Activated T-helper 1 cell treated with anti-CD3 and anti-CD28 coated beads, Interleukin-12 subunit alpha, Interleukin-12 subunit beta, Interleukin-2, Interleukin-4 antibody, amounts not matched to agents 30 ng/mL and 10 ng/mL and 1 ng/mL, durations not matched to agents 14 hours and 24 hours and 36 hours (primary cell): Measurements from ENCODE around the gene GRID1. TPM values are rescaled to one million over a fixed set of nuclear protein-coding genes. Genes with fewer than 3 reads are reported as not detected.

Experiments
- DNase-seq: peaks from one replicate; pipeline ENCODE4 v3.0.0; 2021; ENCODE audit warnings: low spot score
- H3K27ac Mint-ChIP-seq: one replicate; pipeline ENCODE4 v1.8.0; 2021; ENCODE audit warnings: mild to moderate bottlenecking, mixed read lengths
- H3K27me3 Mint-ChIP-seq: one replicate; pipeline ENCODE4 v1.8.0; 2022; ENCODE audit warnings: mild to moderate bottlenecking, moderate library complexity, mixed read lengths; ENCODE audit not compliant: insufficient read depth
- H3K36me3 Mint-ChIP-seq: one replicate; pipeline ENCODE4 v1.8.0; 2021; ENCODE audit warnings: low read depth, mixed read lengths
- H3K4me1 Mint-ChIP-seq: one replicate; pipeline ENCODE4 v1.8.0; 2021; ENCODE audit warnings: low read depth, mixed read lengths
- H3K4me3 Mint-ChIP-seq: one replicate; pipeline ENCODE4 v1.8.0; 2021; ENCODE audit warnings: mild to moderate bottlenecking, moderate library complexity, mixed read lengths
- H3K9me3 Mint-ChIP-seq: one replicate; pipeline ENCODE4 v1.8.0; 2021; ENCODE audit warnings: mixed read lengths
- intact Hi-C: fragments of 100-400 bp; cut with micrococcal nuclease; formaldehyde crosslinking; loops from one replicate; pipeline ENCODE4 v1.15.1; 2024
- total RNA-seq: library from RNA; stranded (reverse); gene quantifications from 2 replicates; pipeline ENCODE4 v1.2.3, GENCODE V29; 2022

GRID1 gene
- total RNA-seq, 1 donor from 2014 or later = not detected

DNA sequence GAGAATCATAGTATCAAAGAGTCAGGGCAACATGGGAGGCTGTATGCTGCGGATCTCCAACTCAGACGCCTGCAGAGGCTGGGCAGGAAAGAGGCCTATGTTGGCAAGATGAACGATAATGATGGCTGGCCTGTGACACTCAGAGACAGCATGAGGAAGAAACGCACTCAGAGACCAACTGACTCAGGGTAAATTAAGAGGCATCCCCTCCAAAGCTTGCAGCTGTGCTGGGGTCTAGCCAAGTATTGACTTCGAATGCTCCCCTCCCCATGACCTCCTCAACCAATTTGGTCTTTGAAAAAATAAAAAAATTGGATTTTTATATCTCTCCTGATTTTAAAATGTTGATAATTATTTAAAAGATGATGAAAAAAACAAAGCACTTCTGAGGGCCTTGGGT is 718.9 kb downstream of the GRID1 start:
- DNase-seq = no peak
- no peak overlapping the region for H3K27ac Mint-ChIP-seq
- H3K27me3 Mint-ChIP-seq = no peaks in the 10 kb centered on the region
- H3K4me1 Mint-ChIP-seq = no peaks in the 10 kb centered on the region
- intact Hi-C loops = no loop called here
- H3K36me3 Mint-ChIP-seq = no peaks in the 10 kb centered on the region
- H3K9me3 Mint-ChIP-seq = no peaks in the 10 kb centered on the region
- H3K4me3 Mint-ChIP-seq = no peak overlapping the region

DNA sequence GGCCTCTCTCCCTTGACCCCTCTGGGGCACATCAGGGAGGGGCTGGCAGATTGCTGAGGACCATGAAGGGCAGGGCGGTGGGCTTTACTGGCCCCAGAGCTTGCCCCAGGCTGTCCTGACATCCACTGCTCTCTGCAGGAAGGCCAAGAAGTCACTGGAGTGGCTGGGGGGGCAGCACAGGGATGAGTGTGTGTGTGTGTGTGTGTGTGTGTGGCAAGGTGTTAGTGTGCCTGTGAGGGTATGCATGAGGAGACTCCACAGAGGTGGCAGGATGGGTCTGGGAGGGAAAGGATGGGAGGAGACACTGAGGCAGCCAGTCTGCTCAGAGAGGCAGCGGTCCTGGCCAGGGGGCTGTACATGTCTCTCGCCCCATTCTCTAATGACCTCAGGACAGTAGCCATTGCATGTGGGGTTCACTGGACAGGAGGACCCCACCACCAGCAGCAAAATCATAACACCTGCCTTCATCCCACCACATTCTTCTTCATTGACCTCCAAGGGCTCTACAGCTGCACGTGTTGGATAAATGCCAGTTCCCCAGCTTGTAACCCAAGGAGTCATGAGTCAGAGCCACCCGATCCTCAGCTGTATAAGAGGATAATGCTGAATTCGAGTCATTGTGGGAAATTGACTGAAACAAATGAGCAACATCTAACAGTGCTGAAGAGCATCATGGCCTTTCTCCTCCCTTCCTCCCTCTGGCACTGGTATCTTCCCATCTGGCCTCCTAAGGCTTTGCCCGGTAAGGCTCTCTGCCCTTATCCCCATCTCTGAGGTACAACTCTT is 720.5 kb downstream of the GRID1 start:
- H3K4me3 Mint-ChIP-seq = no peak overlapping the region
- H3K27ac Mint-ChIP-seq = no peak overlapping the region
- no peak for DNase-seq
- H3K27me3 Mint-ChIP-seq = peaks cover 2% of the 10 kb centered on the region
- no peaks in the 10 kb centered on the region for H3K9me3 Mint-ChIP-seq
- intact Hi-C loops = no loop called here
- no peaks in the 10 kb centered on the region for H3K4me1 Mint-ChIP-seq
- H3K36me3 Mint-ChIP-seq = no peaks in the 10 kb centered on the region

DNA sequence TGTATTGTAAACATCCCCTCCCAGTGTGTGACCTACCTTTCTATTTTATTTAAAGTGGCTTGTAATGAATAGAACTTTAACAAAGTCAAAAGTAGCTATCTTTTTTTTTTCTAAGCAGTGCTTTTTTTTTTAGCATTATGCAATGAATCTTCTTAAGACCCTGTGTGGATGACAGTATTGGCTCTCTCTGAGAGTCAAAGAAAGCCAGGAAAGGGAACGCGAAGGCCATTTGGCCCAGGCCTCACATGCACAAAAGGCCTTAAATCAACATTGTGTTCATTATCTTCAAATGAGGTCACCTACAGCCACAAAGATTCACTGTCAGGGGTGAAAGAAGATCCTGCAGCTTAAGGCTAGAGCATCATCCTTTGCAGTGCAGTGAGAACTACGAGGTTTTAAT is 721.5 kb downstream of the GRID1 start:
- peaks cover 2% of the 10 kb centered on the region for H3K27me3 Mint-ChIP-seq
- no peak overlapping the region for H3K4me3 Mint-ChIP-seq
- no peak for DNase-seq
- no peaks in the 10 kb centered on the region for H3K9me3 Mint-ChIP-seq
- no peaks in the 10 kb centered on the region for H3K36me3 Mint-ChIP-seq
- no peak overlapping the region for H3K27ac Mint-ChIP-seq
- intact Hi-C loops = no loop called here
- H3K4me1 Mint-ChIP-seq = no peaks in the 10 kb centered on the region

DNA sequence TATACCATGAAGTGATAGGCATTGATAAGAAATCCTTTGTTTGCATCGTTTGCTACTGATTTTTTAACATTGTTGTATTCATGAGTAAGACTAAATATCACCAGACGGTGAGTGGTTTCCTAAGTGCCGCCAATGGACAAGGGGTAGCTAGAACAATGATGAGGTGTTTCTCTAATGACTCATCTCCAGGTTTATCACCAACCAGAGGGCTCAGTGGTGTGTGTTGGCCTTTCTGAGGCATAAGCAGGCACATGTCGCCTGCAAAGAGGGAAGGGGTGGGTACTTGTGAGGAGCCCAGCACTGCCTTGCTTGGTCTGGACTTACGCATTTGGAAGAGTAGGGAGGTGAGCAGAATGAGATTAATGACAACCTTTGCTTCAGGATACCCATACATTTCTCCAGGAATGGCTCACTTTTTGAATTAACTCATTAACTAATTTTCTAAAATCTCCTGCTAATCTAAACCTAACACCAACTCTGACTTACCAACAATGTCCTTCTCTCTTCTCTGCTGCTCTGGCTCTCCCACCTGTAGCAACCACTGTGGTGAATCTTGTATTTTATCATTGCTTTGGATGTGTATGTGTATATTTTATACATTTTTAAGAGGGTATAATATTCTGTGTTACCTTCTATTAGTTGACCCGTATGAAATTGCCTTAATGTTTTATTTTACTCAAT is 722.6 kb downstream of the GRID1 start:
- Mint-ChIP-seq H3K27me3 (peaks cover 2% of the 10 kb centered on the region), H3K4me1 (no peaks in the 10 kb centered on the region), H3K36me3 (no peaks in the 10 kb centered on the region), H3K9me3 (no peaks in the 10 kb centered on the region), H3K27ac (no peak overlapping the region), H3K4me3 (no peak overlapping the region)
- intact Hi-C loops = no loop called here
- DNase-seq = no peak

DNA sequence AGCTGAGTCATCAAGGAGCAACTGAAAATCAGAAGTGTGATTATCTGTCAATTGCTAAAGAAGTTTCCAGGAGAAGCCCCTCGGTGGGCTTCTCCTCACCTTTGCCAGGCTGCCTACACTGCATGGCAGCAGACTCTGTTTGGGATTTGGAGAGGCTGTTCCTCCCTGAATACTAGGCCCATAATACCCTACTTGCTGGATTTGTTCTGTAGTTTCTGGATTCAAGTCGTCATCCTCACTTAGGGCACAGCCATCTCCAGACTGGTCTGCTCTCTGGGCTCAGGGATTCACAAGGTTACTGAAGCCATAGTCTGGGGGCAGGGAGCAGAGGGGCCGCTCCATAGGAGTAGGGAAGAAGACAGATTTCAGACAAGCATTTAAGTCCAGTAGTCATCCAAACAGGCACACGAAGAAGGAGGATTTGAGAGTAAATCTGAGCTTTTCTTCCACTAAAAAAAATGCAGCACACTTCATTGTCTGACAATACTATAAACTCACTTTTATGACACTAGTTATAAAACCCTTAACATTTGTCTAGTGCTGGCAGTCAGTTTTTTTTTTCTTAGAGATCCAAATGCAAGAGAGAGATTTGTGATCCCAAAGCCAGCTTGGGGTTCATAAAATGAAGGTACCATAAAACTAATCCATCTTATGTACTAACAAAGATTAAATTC is 723.3 kb downstream of the GRID1 start:
- H3K9me3 Mint-ChIP-seq = no peaks in the 10 kb centered on the region
- intact Hi-C loops = no loop called here
- DNase-seq = no peak
- no peaks in the 10 kb centered on the region for H3K36me3 Mint-ChIP-seq
- no peaks in the 10 kb centered on the region for H3K4me1 Mint-ChIP-seq
- no peak overlapping the region for H3K4me3 Mint-ChIP-seq
- H3K27ac Mint-ChIP-seq = no peak overlapping the region
- peaks cover 2% of the 10 kb centered on the region for H3K27me3 Mint-ChIP-seq

DNA sequence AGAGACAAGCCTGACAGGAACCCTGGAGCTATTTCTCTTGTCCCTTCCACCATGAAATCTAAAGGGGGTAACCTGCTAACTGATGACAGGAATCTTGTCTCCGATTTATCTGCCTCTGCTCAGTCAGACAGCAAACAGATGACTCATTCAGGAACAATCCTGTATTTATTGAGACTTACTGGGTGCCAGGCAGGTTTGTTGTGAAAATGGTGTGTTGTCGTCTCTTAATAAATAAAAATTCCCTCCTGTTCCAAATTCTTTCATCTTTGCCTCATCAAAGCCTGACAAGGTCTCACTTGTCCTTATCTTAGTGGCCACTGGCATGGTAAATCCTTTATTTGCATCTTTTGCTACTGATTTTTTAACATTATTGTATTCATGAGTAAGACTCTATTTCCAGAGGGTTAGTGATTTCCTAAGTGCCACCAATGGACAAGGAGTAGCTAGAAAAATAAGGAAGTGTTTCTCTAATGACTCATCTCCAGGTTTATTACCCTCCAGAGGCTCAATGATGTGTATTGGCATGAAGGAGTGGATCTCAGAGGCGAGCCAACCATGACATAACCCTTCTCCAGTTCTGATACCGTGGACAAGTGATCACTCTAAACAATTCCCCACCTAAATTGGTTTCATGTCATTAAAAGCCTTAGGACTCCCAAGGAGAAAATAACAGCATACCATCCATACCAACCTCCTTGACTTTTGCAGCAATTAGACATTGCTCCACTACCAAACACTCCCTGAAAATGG is 724.0 kb downstream of the GRID1 start:
- Mint-ChIP-seq H3K4me1 (no peaks in the 10 kb centered on the region), H3K27me3 (peaks cover 2% of the 10 kb centered on the region), H3K4me3 (no peak overlapping the region), H3K27ac (no peak overlapping the region), H3K9me3 (no peaks in the 10 kb centered on the region), H3K36me3 (no peaks in the 10 kb centered on the region)
- DNase-seq = no peak
- intact Hi-C loops = no loop called here

DNA sequence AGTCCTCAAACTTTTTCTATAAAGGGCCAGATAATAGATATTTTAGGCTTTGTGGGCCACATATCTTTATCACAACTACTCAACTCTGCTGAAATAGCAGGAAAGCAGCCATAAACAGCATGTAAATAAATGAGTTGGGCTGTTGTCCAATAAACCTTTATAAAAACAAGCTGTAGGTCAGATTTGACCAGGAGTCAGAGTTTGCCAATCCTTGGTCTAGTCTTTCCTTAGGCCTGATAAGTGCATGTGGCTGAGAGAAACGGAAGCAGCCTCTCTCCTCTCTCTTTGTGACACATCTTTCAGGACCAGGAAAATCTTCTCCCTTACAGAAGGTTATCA is 724.5 kb downstream of the GRID1 start:
- H3K4me3 Mint-ChIP-seq = no peak overlapping the region
- H3K9me3 Mint-ChIP-seq = no peaks in the 10 kb centered on the region
- H3K4me1 Mint-ChIP-seq = no peaks in the 10 kb centered on the region
- H3K36me3 Mint-ChIP-seq = no peaks in the 10 kb centered on the region
- intact Hi-C loops = no loop called here
- DNase-seq = no peak
- peaks cover 2% of the 10 kb centered on the region for H3K27me3 Mint-ChIP-seq
- H3K27ac Mint-ChIP-seq = no peak overlapping the region

DNA sequence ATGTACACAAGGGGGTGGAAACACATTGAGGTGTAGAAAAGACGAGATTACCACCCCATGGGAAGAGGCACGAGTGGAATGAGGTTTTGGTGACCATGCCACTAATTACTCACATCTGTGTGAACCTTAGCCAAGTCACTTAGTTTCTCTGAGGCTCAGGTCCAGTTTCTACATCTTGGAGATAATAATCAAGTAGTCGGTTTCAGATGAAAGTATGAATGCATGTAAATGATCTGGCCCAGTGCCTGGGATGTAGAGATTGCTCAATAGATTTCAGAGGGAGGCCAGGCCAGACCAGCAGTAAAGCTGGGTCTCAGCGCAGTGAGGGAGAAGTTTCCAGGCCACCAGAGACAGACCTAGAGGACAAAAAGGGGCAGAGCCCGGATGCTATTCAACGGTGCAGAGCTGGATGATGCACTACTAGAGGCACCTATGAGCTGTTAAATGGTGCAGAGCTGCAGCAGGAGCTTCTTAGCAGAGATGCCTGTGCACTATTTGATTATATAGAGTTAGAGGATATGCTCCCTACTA is 725.1 kb downstream of the GRID1 start:
- Mint-ChIP-seq H3K9me3 (no peaks in the 10 kb centered on the region), H3K4me1 (no peaks in the 10 kb centered on the region), H3K27me3 (peaks cover 2% of the 10 kb centered on the region), H3K4me3 (no peak overlapping the region), H3K27ac (no peak overlapping the region), H3K36me3 (no peaks in the 10 kb centered on the region)
- intact Hi-C loops = no loop called here
- no peak for DNase-seq

DNA sequence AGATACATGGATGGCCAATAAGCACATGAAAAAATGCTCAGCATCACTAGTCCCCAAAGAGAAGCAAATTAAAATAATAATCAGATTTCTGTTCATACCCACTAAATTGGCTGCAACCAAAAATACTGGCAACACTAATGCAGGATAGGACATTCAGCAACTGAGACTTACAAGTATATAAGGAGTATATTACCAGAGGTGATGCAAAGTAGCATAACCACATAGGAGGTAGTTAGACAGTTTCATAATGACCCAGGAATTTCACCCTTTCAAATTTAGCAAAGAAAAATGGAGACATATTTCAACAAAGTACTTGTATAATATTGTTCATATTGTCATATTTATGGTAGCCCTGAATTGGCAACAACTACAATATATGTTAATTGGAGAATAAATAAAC is 727.8 kb downstream of the GRID1 start:
- H3K27ac Mint-ChIP-seq = no peak overlapping the region
- no peaks in the 10 kb centered on the region for H3K4me1 Mint-ChIP-seq
- H3K27me3 Mint-ChIP-seq = peaks cover 2% of the 10 kb centered on the region
- DNase-seq = no peak
- H3K9me3 Mint-ChIP-seq = no peaks in the 10 kb centered on the region
- H3K4me3 Mint-ChIP-seq = no peak overlapping the region
- no peaks in the 10 kb centered on the region for H3K36me3 Mint-ChIP-seq
- intact Hi-C loops = no loop called here

DNA sequence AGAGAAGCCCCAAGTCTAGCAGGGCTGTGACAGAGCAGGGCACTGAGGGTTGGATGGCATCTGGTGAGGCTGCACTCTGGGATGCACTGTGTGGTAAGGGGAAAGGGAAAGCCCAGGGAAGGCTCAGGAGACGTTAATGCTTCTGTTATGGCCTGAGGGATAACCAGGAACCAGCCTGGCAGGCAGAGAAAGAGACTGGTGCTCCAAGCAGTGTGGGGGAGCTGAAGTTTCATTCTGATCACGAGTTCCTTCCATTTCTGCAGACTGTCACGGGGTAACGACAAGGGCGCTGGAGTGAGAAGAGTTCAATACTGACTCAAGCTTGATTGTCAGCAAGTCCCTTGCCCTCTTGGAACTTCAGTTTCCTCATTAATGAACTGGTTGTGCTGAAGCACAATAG is 730.9 kb downstream of the GRID1 start:
- Mint-ChIP-seq H3K4me3 (no peak overlapping the region), H3K36me3 (no peaks in the 10 kb centered on the region), H3K4me1 (no peaks in the 10 kb centered on the region), H3K27me3 (no peaks in the 10 kb centered on the region), H3K9me3 (no peaks in the 10 kb centered on the region), H3K27ac (no peak overlapping the region)
- no peak for DNase-seq
- intact Hi-C loops = no loop called here

DNA sequence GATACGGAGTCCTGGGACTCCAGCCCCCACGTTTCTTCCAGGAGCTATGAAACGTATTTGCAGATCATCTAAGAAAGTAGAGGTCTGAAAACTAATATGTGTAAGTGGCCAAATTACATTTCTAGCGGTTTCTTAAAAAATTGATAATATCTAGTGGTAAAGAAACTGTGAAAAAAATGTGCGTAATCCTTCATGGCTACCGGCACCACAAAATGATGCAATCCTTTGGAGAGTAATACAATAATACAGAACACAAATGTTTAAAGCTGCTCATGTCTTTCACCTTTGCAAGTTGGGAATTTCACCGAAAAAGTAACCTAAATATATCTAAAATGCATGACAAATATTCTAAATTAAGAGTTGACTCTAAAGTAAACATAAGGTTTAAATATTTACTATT is 742.1 kb downstream of the GRID1 start:
- Mint-ChIP-seq H3K27me3 (peaks cover 8% of the 10 kb centered on the region), H3K27ac (no peak overlapping the region), H3K9me3 (no peaks in the 10 kb centered on the region), H3K4me3 (no peak overlapping the region), H3K4me1 (no peaks in the 10 kb centered on the region), H3K36me3 (no peaks in the 10 kb centered on the region)
- intact Hi-C loops = no loop called here
- DNase-seq = no peak

DNA sequence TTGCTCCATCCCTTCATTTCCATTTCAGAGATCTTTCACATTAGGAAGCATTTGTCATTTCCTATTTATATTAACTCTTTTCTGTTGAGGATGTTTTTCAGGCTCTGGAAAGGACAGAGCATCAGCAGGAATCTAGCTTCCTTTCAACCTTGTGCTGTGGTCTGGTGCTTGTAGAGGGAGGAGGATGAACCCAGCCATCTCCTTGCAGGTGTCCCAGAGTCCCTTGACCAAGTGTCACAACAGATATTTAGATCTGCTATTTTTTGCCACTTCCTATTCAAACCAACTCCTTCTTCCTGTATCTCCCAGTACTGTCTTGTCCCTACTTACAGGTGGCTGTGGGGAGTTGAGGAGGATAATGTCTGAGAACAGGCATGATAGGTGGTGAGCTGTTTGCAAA is 742.8 kb downstream of the GRID1 start:
- no peak for DNase-seq
- intact Hi-C loops = no loop called here
- Mint-ChIP-seq H3K27ac (no peak overlapping the region), H3K36me3 (no peaks in the 10 kb centered on the region), H3K27me3 (peaks cover 8% of the 10 kb centered on the region), H3K4me3 (no peak overlapping the region), H3K4me1 (no peaks in the 10 kb centered on the region), H3K9me3 (no peaks in the 10 kb centered on the region)

DNA sequence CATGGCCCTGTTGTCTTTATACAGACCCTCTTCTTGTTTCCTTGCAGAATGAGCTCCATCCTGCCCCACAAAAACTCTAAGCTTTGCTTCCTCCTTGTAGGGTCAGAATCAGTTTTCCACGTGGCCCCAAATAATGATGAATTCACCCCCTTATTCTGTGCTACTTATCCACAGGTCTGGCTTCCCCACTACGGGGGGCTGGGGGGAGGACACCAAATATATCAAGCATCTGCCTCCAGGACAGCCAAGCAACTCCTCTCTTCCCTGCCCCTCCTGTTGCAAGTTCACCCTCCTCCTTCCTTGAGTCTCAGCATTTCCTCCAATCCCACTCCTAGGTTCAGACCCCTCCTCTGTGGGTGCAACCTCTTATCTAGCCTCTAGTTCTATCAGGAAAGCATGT is 743.3 kb downstream of the GRID1 start:
- no peaks in the 10 kb centered on the region for H3K36me3 Mint-ChIP-seq
- H3K27me3 Mint-ChIP-seq = peaks cover 8% of the 10 kb centered on the region
- no peak overlapping the region for H3K27ac Mint-ChIP-seq
- no peaks in the 10 kb centered on the region for H3K9me3 Mint-ChIP-seq
- intact Hi-C loops = no loop called here
- no peaks in the 10 kb centered on the region for H3K4me1 Mint-ChIP-seq
- no peak for DNase-seq
- H3K4me3 Mint-ChIP-seq = no peak overlapping the region
